HG02885 (cell line): Measurements from ENCODE around the gene HPCAL1.

Experiments
- ATAC-seq: cut with Tn5 transposase; IDR thresholded peaks from one replicate; pipeline ENCODE4 v1.9.1; 2021; ENCODE audit warnings: mild to moderate bottlenecking; ENCODE audit not compliant: unreplicated experiment, poor library complexity

Gene HPCAL1

GRCh38 chr2:10319892-10320574, 17.3 kb downstream of the HPCAL1 start:
- no peak for ATAC-seq

DNA sequence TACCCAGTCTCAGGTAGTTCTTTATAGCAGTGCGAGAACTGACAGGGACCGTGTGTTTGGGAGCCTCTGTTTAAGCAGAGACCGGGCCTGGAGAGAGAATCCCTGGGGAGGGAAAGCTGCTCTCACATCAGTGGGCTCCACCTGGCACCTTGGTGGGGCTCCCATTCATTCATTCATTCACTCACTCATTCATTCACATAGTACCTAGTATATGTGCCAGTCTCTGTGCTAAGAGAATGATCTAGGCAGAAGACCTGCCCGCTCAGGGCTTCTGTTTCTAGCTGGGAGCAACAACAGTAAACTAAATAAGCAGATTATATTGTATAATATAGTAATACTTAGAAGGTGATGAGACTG, 17.8 kb downstream of the HPCAL1 start:
- no peak for ATAC-seq

DNA sequence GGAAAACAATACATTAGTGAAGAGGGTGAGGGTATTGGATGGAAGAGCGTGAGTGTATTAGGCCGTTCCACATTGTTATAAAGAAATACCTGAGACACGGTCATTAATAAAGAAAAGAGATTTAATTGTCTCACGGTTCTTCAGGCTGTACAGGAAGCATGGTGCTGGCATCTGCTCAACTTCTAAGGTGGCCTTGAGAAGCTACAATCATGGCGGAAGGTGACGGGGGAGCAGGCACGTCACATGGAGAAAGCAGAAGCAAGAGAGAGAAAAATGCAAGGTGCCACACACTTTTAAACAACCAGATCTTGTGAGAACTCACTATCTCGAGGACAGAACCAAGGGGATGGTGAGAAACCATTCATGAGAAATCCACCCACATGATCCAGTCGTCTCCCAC, 18.2 kb downstream of the HPCAL1 start:
- no peak for ATAC-seq

- ATAC-seq = no peak
These were observed 18.9 kb downstream of the HPCAL1 start for GRCh38 chr2:10321622-10322021.

DNA sequence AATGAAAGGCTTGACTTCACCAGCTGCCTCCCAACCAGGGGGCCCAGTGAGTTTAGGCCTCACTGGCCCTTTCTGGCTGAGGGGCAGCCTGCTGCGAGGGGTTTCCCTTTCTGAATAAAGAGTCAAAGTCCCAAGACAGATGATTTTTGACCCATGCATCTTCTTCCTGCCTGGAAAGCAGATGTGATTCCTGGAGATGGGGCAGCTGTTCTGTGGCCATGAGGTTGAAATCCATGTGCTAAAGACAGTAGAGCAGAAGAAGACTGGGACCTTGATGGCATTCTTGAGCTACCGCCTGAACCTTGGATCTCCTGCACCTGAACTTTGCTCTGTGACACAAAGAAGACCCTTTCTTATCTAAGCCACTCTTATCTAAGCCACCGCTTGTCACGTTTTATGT, 19.8 kb downstream of the HPCAL1 start:
- no peak for ATAC-seq

DNA sequence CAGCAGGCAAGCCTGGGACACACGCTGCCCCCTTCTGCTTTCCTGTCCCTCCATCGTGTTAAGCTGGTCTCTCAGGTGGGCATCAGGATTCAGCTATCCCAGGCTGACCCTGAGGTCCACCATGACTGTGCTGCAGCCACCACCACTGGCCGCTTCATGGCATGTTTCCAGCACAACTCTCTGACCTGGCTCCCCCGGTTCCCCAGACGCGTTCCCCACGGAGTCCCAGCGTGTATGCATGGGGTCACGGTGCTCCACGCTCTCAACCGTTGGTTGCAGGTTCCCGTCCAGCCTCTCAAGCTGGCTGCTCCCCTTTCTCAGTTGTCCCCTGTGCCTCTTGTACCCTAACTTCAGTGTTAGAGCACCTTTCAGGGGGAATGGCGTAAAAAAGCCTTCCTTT, 20.3 kb downstream of the HPCAL1 start:
- no peak for ATAC-seq

- ATAC-seq = no peak
These were observed 20.8 kb downstream of the HPCAL1 start for GRCh38 chr2:10323535-10323934.

- ATAC-seq = no peak
These were observed 21.6 kb downstream of the HPCAL1 start for GRCh38 chr2:10324095-10324832.

DNA sequence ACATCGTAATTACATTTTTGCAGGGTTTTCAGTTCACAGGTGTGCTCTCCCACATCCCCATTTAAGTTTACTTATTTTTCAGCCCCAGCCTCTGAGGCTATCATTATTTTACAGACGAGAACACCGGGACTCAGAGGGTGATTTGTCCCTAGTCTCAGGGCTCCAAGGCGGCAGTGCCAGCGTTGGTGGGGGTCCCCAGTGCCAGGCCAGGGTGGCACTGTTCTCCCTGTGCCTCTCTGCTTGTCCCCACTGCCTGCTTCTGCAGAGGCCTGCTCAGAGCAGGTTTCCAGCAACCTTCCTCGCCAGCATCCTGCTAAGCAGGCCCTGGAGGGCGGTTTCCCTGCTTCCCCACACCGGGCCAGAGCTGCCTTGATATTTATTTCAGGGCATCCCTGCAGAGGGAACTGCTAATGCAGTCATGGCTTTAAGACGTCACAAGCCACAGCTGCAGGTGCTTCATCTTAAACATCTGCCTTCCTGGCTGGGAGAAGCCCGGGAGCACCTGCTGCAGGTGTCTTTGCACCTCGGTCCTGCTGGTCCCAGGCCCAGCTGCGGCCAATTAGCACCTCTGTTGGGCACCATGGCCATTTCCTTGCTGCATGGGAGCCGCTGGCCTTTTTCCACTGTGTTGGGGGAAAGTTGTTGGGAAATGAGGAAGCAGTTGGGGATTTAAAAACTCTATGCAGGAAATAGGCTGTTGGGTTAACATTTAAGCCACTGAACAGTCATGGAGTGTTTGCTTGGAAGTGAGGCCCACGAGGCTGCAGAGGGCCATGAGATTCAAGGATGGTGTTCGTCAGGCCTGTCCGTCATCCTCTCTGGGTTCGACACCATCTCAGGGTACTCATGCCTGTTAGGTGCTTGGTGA, 22.8 kb downstream of the HPCAL1 start:
- ATAC-seq = no peak

GRCh38 chr2:10326151-10326616, 23.5 kb downstream of the HPCAL1 start:
- ATAC-seq = no peak

- ATAC-seq = no peak
These were observed 24.2 kb downstream of the HPCAL1 start for GRCh38 chr2:10326707-10327594.

DNA sequence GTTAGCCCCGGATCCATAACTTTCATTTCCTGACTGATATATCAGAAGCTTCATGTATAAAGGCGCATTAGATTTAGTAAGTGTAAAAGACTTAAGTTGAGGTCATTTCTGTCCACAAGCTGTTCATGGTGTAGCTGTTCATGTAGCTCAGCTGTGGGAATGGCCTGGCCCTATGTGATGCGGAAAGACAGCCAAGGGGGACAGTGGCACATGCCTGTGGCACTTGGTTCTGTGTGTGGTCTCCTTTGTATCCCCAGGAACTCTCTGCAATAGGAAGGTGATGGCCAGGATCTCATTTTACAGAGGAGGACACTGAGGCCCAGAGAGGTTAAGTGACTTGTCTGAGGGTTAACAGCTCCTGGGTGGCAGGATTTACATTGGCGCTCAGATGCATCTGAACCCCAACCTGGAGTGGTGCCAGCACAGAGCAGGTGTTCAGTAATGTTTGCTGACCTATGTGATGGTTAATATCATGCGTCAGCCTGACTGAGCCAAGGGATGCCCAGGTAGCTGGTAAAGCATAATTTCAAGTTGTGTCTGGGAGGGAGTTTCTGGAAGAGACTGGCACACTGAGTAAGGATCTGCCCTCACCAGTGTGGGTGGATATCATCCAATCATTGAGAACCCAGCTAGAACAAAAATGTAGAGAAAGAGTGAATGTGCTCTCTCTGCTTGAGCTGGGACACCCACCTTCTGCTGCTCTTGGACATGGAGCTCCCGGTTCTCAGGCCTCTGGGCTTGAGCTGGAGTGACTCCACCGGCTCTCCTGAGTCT, 25.4 kb downstream of the HPCAL1 start:
- no peak for ATAC-seq

DNA sequence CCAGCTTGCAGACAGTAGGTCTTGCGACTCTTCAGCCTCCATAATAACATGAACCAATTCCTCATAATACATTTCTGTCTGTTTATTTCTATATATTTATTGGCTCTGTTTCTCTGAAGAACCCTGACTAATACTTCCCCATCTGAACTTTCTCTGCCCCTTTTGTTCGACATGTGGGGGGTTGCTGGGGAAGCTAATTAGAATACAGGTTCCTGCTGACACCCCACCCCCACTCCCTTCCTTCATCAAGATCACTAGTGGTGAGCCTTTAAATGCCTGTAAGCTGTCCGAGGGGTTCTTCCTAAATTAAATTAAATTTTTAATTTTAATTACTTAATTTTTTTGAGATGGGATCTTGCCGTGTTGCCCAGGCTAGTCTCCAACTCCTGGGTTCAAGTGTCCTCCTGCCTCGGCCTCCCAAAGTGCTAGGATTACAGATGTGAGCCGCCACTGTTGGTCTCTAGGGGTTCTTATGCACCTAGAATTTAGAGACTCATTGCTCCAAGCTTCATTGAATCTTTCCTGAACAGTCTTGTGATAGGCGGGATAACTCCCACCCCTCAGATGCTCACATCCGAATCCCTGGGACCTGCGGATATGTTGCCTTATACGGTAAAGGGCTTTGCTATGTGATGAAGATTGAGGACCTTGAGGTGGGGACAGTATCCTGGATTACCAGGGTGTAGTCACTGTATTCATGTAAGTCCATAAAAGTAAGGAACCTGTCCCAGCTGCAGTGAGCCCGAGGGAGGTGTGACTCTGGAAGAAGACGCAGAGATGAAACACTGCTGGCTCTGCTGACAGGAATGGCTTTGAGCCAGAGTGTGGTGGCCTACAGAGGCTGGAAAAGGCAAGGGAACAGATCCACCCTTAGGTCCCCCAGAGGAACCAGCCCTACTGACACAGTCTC, 26.2 kb downstream of the HPCAL1 start:
- ATAC-seq = no peak

- no peak for ATAC-seq
These were observed 26.8 kb downstream of the HPCAL1 start for GRCh38 chr2:10329580-10329879.

GRCh38 chr2:10329880-10330699, 27.4 kb downstream of the HPCAL1 start:
- ATAC-seq = no peak

GRCh38 chr2:10330700-10331026, 28.0 kb downstream of the HPCAL1 start:
- ATAC-seq = no peak

DNA sequence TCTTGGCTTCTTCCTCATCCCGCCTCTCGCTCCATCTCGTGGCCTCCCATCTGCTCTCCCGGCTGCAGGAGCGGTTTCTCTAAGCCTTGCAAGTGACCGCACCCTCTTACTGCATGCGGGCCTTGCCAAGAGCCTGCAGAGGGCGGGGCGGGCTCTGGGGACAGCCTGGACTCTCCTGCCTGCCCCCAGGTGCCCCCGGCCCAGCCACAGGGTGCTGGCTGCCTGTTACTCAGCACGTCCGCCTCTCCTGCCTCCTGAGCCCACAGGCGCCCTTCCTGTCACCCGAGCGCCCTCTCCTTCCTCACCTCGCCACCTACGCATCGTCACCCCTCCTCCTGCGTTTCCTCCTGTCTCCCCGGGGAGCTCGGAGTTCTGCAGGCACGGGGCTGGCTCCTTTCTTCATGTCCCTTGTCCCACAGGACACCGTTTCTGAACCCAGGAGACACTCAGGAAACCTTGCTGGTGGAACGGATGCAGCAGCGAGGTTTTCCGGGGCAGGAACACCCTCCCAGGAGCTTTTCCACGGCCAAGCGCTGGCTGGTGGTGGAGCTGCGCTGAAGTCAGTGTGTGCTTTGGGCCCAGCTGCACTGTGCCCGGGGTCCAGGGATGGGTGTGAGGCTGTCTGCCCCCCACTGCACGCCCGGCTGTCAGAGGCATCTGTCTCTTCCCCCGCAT, 28.5 kb downstream of the HPCAL1 start:
- peak; percentile 59 for ATAC-seq
